ENCODE measurements around the gene IDI1.
"Not testable (repeated sequence)": the region's sequence is repeated elsewhere in the genome, so short reads cannot be mapped to it uniquely, and the experiment has no call there.

IDI1 gene

GRCh38 chr10:1010703-1011102 lies 38.2 kb downstream of the IDI1 start:
- no peak for DNase-seq (ENCODE audit: extremely low read depth, low read depth)
- TF ChIP-seq CTCF (IDR thresholded peaks at IDR 0.05; ENCODE audit: low read depth, low read length, missing control alignments), result no peak
- no peak overlapping the region for H3K4me3 ChIP-seq (replicated peaks; ENCODE audit: low read depth, low read length)

- not testable (repeated sequence) for DNase-seq (ENCODE audit: extremely low read depth, low read depth); H3K4me3 ChIP-seq (replicated peaks; ENCODE audit: low read depth, low read length)
These were observed 39.0 kb downstream of the IDI1 start for GRCh38 chr10:1009947-1010346.

GRCh38 chr10:1009071-1009494 lies 39.8 kb downstream of the IDI1 start:
- no peak for TF ChIP-seq CTCF (IDR thresholded peaks at IDR 0.05; ENCODE audit: low read depth, low read length, missing control alignments)
- no peak overlapping the region for H3K4me3 ChIP-seq (replicated peaks; ENCODE audit: low read depth, low read length)
- DNase-seq (ENCODE audit: extremely low read depth, low read depth), result no peak

GRCh38 chr10:1007583-1007982 lies 41.3 kb downstream of the IDI1 start:
- DNase-seq (ENCODE audit: extremely low read depth, low read depth), result no peak
- no peak for TF ChIP-seq CTCF (IDR thresholded peaks at IDR 0.05; ENCODE audit: low read depth, low read length, missing control alignments)
- H3K4me3 ChIP-seq (replicated peaks; ENCODE audit: low read depth, low read length), result no peak overlapping the region

GRCh38 chr10:1006573-1006972 lies 42.3 kb downstream of the IDI1 start:
- no peak for DNase-seq (ENCODE audit: extremely low read depth, low read depth)
- TF ChIP-seq CTCF (IDR thresholded peaks at IDR 0.05; ENCODE audit: low read depth, low read length, missing control alignments), result no peak
- no peak overlapping the region for H3K4me3 ChIP-seq (replicated peaks; ENCODE audit: low read depth, low read length)

- DNase-seq (ENCODE audit: extremely low read depth, low read depth), result no peak
- H3K4me3 ChIP-seq (replicated peaks; ENCODE audit: low read depth, low read length), result no peak overlapping the region
- no peak for TF ChIP-seq CTCF (IDR thresholded peaks at IDR 0.05; ENCODE audit: low read depth, low read length, missing control alignments)
These were observed 44.8 kb downstream of the IDI1 start for GRCh38 chr10:1003884-1004670.

GRCh38 chr10:1002425-1003006 lies 46.4 kb downstream of the IDI1 start:
- no peak for TF ChIP-seq CTCF (IDR thresholded peaks at IDR 0.05; ENCODE audit: low read depth, low read length, missing control alignments)
- DNase-seq (ENCODE audit: extremely low read depth, low read depth), result no peak
- no peak overlapping the region for H3K4me3 ChIP-seq (replicated peaks; ENCODE audit: low read depth, low read length)

Measured in HFF-Myc (cell line).